ENCODE data around the gene ZSWIM3. TPM values are rescaled to one million over a fixed set of nuclear protein-coding genes. Genes with fewer than 3 reads are reported as not detected.

Gene ZSWIM3
- total RNA-seq, 2 experiments from 2014 or later: 4.2 to 4.8 TPM

GRCh38 chr20:45880988-45881788, 23.8 kb downstream of the ZSWIM3 start, which contains the start of gene ZSWIM1:
Gene ZSWIM1 (plus strand): TSS chr20:45881227. CDS start chr20:45882593, 1,366 bp downstream.
- DNase-seq (peak; percentile 99), ATAC-seq (peak; percentile 98)
- H3K27me3 Mint-ChIP-seq: no peaks in the 10 kb centered on the region
- H3K27ac Mint-ChIP-seq: peak within 1 kb of the TSS; percentile 95
- intact Hi-C loops (cut with DNase I, micrococcal nuclease): loop anchor here (1.0 to 10.0 kb wide), 10 partner anchors 10 to 916 kb away; partner anchors contain the start of genes ACOT8 (in 2 of the 2), CTSA (in 2 of the 2), NEURL2 (in 2 of the 2) and ZSWIM3 (in 2 of the 2)
- ChIA-PET CTCF (interaction anchor here (0.5 to 1.5 kb wide), 8 partner anchors 9 to 123 kb away, joined by 3 to 10 read pairs (median 4); partner anchors contain the start of genes CTSA and NEURL2), POLR2A (interaction anchor here (0.5 to 2.3 kb wide), 9 partner anchors 8 to 200 kb away, joined by 3 to 7 read pairs (median 3); partner anchors contain the start of genes CTSA and NEURL2)
- peak within 1 kb of the TSS; percentile 94 for H3K4me3 Mint-ChIP-seq
- H3K36me3 Mint-ChIP-seq (ENCODE audit: low read depth): peaks cover 21% of the 10 kb centered on the region
- H3K9me3 Mint-ChIP-seq (ENCODE audit: low read depth): no peaks in the 10 kb centered on the region
- H3K4me1 Mint-ChIP-seq: peaks cover 42% of the 10 kb centered on the region

DNA sequence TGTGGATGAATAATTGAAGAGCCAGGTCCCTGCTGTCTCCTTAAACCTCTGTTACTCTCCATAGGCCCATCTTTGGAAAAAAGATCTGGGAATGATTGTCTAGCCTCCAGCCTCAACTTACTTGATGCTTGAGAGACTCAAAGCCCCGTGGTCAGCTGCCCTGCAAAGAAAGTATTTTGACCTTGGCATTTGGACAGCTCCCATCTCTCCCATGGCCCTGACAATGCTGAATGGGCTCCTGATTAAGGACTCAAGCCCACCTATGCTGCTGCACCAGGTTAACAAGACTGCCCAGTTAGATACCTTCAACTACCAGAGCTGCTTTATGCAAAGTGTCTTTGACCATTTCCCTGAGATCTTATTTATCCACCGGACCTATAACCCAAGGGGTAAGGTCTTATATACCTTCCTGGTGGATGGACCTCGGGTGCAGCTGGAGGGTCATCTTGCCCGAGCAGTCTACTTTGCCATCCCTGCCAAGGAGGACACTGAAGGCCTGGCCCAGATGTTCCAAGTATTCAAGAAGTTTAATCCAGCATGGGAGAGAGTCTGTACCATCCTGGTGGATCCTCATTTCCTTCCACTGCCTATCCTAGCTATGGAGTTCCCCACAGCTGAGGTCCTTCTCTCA, 25.2 kb downstream of the ZSWIM3 start:
- intact Hi-C loops (cut with DNase I, micrococcal nuclease): loop anchor here in 1 of 2 experiments (10.0 kb wide), 3 partner anchors 482 to 918 kb away; partner anchors contain the start of genes STK4 and TOMM34
- peak overlapping the region; percentile 60 for H3K27ac Mint-ChIP-seq
- ChIA-PET POLR2A (interaction anchor here (2.3 kb wide), 1 partner anchor 9 kb away, joined by 7 read pairs; the partner anchor contains the start of genes CTSA and NEURL2), CTCF (interaction anchor here (0.6 to 1.0 kb wide), 5 partner anchors 26 to 206 kb away, joined by 3 to 6 read pairs (median 3); partner anchors contain the start of genes ACOT8, DNTTIP1 and WFDC3)
- ATAC-seq: no peak
- no peaks in the 10 kb centered on the region for H3K27me3 Mint-ChIP-seq
- H3K36me3 Mint-ChIP-seq (ENCODE audit: low read depth): peaks cover 29% of the 10 kb centered on the region
- peak overlapping the region; percentile 59 for H3K4me3 Mint-ChIP-seq
- no peaks in the 10 kb centered on the region for H3K9me3 Mint-ChIP-seq (ENCODE audit: low read depth)
- peaks cover 44% of the 10 kb centered on the region for H3K4me1 Mint-ChIP-seq
- DNase-seq: no peak

- Mint-ChIP-seq H3K27me3 (no peaks in the 10 kb centered on the region), H3K36me3 (ENCODE audit: low read depth) (peaks cover 29% of the 10 kb centered on the region), H3K4me3 (peak overlapping the region; percentile 59), H3K9me3 (ENCODE audit: low read depth) (no peaks in the 10 kb centered on the region), H3K4me1 (peaks cover 44% of the 10 kb centered on the region), H3K27ac (peak overlapping the region; percentile 60)
- ChIA-PET POLR2A (no interaction called here), CTCF (interaction anchor here (1.0 kb wide), 1 partner anchor 29 kb away, joined by 3 read pairs; no protein-coding TSS in a partner anchor)
- intact Hi-C loops (cut with DNase I, micrococcal nuclease): loop anchor here in 1 of 2 experiments (10.0 kb wide), 3 partner anchors 482 to 918 kb away; partner anchors contain the start of genes STK4 and TOMM34
- no peak for ATAC-seq
- DNase-seq: no peak
These were observed 25.7 kb downstream of the ZSWIM3 start for GRCh38 chr20:45883100-45883469.

DNA sequence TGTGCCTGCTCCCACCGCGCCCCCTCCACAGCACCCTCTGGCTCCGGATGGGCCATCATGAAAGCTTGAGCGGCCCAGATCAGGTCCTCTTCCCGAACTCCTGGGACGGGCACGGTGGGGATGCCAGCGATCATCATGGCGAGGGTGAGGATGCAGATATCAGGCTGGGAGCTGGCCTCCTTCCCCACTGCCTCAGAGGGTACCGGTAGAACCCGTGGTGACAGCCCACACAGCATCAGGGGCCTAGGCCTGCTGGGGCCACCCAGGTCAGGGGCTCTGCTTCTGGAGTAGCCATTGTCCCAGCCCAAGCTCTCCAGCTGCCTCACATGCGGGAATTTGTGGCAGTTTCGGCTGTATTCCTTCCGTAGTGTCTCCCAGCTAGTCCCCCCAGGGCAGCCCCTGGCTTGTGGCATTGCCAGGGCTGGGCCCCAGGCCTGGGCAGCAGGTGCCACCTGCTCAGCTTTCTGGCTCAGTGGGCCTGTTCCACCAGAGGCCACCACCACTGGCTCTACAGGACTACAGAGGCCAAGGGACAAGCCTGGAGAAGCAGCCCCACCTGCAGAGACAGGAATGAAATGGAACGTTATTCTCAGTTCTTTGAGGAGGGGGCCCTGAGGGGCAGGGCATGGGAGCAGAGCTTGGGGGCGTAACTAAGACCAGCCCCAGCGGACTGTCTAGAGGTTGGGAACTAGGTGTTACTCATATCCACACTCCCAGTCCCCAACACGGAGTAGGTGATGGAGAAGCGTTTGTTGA, 29.4 kb downstream of the ZSWIM3 start:
- ChIA-PET CTCF (interaction anchor here (0.7 kb wide), 1 partner anchor 340 kb away, joined by 3 read pairs; no protein-coding TSS in a partner anchor), POLR2A (no interaction called here)
- no peak overlapping the region for H3K27ac Mint-ChIP-seq
- no peaks in the 10 kb centered on the region for H3K27me3 Mint-ChIP-seq
- intact Hi-C loops (cut with DNase I, micrococcal nuclease): loop anchor here in 1 of 2 experiments (10.0 kb wide), 3 partner anchors 478 to 922 kb away; partner anchors contain the start of genes STK4 and TOMM34
- H3K36me3 Mint-ChIP-seq (ENCODE audit: low read depth): peaks cover 24% of the 10 kb centered on the region
- DNase-seq (no peak), ATAC-seq (no peak)
- H3K4me1 Mint-ChIP-seq: peaks cover 48% of the 10 kb centered on the region
- no peak overlapping the region for H3K4me3 Mint-ChIP-seq
- no peaks in the 10 kb centered on the region for H3K9me3 Mint-ChIP-seq (ENCODE audit: low read depth)

DNA sequence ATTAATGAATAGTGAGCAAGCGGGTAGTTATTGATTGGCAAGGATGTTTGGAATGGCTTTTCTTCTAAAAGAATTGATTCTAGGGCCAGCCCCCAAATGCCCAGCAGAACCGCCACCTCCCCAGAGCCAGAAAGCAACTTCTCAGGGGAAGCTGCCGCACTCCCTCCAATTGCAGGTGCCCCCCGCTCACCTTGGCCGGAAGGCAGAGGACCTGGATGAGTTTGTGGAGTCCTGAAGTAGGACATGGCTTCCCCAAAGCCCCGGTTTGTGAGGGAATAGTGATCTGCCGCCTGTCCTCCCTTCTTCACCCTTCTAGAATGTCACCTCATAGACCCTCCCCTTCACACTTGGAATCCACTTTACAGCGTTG, 29.9 kb downstream of the ZSWIM3 start, which contains the start of gene SPATA25:
SPATA25 (minus strand) TSS at position 277 of the 370 bp plus-strand sequence; CDS start at position 245, 32 bp downstream.
- no peaks in the 10 kb centered on the region for H3K9me3 Mint-ChIP-seq (ENCODE audit: low read depth)
- ChIA-PET POLR2A (no interaction called here), CTCF (interaction anchor here (0.7 kb wide), 1 partner anchor 341 kb away, joined by 3 read pairs; no protein-coding TSS in a partner anchor)
- H3K27ac Mint-ChIP-seq: no peak within 1 kb of the TSS
- DNase-seq (no peak), ATAC-seq (no peak)
- peaks cover 48% of the 10 kb centered on the region for H3K4me1 Mint-ChIP-seq
- peaks cover 25% of the 10 kb centered on the region for H3K36me3 Mint-ChIP-seq (ENCODE audit: low read depth)
- H3K4me3 Mint-ChIP-seq: no peak within 1 kb of the TSS
- H3K27me3 Mint-ChIP-seq: no peaks in the 10 kb centered on the region
- intact Hi-C loops (cut with DNase I, micrococcal nuclease): loop anchor here in 1 of 2 experiments (10.0 kb wide), 3 partner anchors 477 to 923 kb away; partner anchors contain the start of genes STK4 and TOMM34

DNA sequence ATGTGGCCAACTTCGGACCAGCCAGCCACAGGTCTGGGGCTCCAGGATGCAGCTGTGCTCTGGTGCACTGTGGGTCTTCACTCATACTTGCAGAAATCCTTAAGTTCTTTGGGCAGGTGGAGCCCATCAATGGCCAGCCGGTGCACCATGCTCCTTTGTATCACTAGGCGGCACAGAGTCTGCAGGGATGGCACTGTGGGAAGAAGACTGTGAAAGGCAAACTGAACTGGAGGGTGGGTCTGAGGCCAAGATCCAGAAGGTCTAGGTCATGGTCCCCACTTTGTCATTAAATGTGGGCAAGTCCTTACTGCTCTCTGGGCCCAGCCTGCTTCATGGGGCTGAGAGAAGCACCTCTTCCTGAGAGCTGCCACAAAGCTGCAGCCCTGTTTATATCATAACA, 31.3 kb downstream of the ZSWIM3 start:
- ChIA-PET CTCF (interaction anchor here (0.5 to 1.8 kb wide), 5 partner anchors 22 to 80 kb away, joined by 3 to 5 read pairs (median 3); no protein-coding TSS in a partner anchor), POLR2A (interaction anchor here (0.8 to 1.0 kb wide), 2 partner anchors 8 to 32 kb away, joined by 4 read pairs; partner anchors contain the start of genes ACOT8, ZSWIM1 and ZSWIM3)
- intact Hi-C loops (cut with DNase I, micrococcal nuclease): loop anchor here in 1 of 2 experiments (10.0 kb wide), 3 partner anchors 476 to 924 kb away; partner anchors contain the start of genes STK4 and TOMM34
- ATAC-seq (no peak), DNase-seq (no peak)
- Mint-ChIP-seq H3K9me3 (ENCODE audit: low read depth) (no peaks in the 10 kb centered on the region), H3K27ac (no peak overlapping the region), H3K4me1 (peaks cover 45% of the 10 kb centered on the region), H3K36me3 (ENCODE audit: low read depth) (peaks cover 16% of the 10 kb centered on the region), H3K27me3 (no peaks in the 10 kb centered on the region), H3K4me3 (no peak overlapping the region)

GRCh38 chr20:45890077-45890984, 32.9 kb downstream of the ZSWIM3 start:
- Mint-ChIP-seq H3K27ac (peak overlapping the region; percentile 87), H3K4me3 (peak overlapping the region; percentile 89), H3K27me3 (no peaks in the 10 kb centered on the region), H3K4me1 (peaks cover 38% of the 10 kb centered on the region), H3K9me3 (ENCODE audit: low read depth) (no peaks in the 10 kb centered on the region), H3K36me3 (ENCODE audit: low read depth) (peaks cover 21% of the 10 kb centered on the region)
- DNase-seq (peak; percentile 73), ATAC-seq (peak; percentile 34)
- intact Hi-C loops (cut with DNase I, micrococcal nuclease): loop anchor here (2.0 kb wide), 4 partner anchors 44 to 100 kb away; partner anchors contain the start of genes UBE2C (in 2 of the 2), DNTTIP1 (in 1 of the 2), PCIF1 (in 1 of the 2) and WFDC3 (in 1 of the 2)
- ChIA-PET CTCF (interaction anchor here (0.8 to 1.8 kb wide), 7 partner anchors 9 to 95 kb away, joined by 3 to 10 read pairs (median 4); partner anchors contain the start of genes PCIF1 and ZSWIM1), POLR2A (interaction anchor here (0.6 to 2.2 kb wide), 3 partner anchors 9 to 77 kb away, joined by 3 to 7 read pairs (median 5); partner anchors contain the start of gene ZSWIM1)

DNA sequence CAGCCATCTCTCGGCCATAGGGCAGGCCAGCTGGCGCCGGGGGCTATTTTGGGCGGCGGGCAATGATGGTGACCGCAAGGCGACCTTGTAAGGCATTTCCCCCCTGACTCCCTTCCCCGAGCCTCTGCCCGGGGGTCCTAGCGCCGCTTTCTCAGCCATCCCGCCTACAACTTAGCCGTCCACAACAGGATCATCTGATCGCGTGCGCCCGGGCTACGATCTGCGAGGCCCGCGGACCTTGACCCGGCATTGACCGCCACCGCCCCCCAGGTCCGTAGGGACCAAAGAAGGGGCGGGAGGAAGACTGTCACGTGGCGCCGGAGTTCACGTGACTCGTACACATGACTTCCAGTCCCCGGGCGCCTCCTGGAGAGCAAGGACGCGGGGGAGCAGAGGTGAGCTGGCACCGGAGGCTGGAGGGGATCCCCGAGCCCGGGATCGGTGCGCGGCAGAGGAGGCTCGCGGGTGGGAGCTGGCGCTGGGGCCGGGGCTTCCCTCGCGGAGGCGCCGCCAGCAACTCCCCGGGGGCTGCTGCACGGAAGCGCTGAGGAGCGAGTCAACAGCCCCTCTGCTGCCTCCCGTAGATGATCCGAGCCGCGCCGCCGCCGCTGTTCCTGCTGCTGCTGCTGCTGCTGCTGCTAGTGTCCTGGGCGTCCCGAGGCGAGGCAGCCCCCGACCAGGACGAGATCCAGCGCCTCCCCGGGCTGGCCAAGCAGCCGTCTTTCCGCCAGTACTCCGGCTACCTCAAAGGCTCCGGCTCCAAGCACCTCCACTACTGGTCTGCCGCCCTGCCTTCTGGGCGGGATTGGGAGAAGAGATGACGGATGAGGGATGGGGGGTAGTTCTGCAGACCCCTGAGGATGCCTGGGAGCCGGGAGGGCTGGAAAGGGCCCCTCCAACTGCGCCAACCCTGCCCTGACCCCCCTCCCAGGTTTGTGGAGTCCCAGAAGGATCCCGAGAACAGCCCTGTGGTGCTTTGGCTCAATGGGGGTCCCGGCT, 33.9 kb downstream of the ZSWIM3 start, which contains the start of the genes CTSA and NEURL2:
CTSA (plus strand) TSS at position 351 of the 999 bp plus-strand sequence; CDS start at position 585, 234 bp downstream.
NEURL2 (minus strand) TSS at position 224 of the 999 bp plus-strand sequence; CDS start at position 7, 217 bp downstream.
- peak within 1 kb of the TSS; percentile 89 for H3K4me3 Mint-ChIP-seq
- H3K4me1 Mint-ChIP-seq: peaks cover 32% of the 10 kb centered on the region
- ChIA-PET POLR2A (interaction anchor here (0.6 to 2.2 kb wide), 3 partner anchors 10 to 78 kb away, joined by 3 to 7 read pairs (median 5); partner anchors contain the start of gene ZSWIM1), CTCF (interaction anchor here (1.1 to 1.8 kb wide), 7 partner anchors 10 to 94 kb away, joined by 3 to 10 read pairs (median 5); partner anchors contain the start of genes PCIF1 and ZSWIM1)
- ATAC-seq (peak; percentile 80), DNase-seq (peak; percentile 94)
- H3K27ac Mint-ChIP-seq: peak within 1 kb of the TSS; percentile 87
- H3K36me3 Mint-ChIP-seq (ENCODE audit: low read depth): peaks cover 23% of the 10 kb centered on the region
- intact Hi-C loops (cut with DNase I, micrococcal nuclease): loop anchor here (1.0 to 2.0 kb wide), 9 partner anchors 10 to 100 kb away; partner anchors contain the start of genes ACOT8 (in 2 of the 2), UBE2C (in 2 of the 2), ZSWIM1 (in 2 of the 2) and ZSWIM3 (in 2 of the 2)
- no peaks in the 10 kb centered on the region for H3K27me3 Mint-ChIP-seq
- H3K9me3 Mint-ChIP-seq (ENCODE audit: low read depth): no peaks in the 10 kb centered on the region
